ENCODE results near the gene TRIM40.

DNA sequence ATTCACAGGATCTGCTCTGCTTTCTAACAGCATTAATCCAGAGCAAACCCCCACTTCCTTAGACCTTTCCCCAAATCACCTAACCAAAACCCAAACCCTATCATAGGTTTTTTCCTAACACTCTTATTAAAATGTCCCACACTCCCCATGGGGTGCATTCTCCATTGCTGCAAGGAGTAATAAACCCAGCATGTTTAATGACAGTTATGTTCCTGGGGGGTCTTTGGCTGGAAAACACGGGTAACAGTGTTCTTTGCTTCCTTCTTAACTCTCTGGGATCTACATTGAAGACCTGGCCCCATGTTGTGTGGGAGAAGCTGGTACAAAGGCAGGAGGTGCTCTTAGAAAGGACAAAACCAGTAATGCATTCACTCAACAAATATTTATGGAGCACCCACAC lies 39.1 kb upstream of the TRIM40 start:
- no peak for TF ChIP-seq POLR2A (IDR thresholded peaks at IDR 0.05)
- TF ChIP-seq, protein P1, sequence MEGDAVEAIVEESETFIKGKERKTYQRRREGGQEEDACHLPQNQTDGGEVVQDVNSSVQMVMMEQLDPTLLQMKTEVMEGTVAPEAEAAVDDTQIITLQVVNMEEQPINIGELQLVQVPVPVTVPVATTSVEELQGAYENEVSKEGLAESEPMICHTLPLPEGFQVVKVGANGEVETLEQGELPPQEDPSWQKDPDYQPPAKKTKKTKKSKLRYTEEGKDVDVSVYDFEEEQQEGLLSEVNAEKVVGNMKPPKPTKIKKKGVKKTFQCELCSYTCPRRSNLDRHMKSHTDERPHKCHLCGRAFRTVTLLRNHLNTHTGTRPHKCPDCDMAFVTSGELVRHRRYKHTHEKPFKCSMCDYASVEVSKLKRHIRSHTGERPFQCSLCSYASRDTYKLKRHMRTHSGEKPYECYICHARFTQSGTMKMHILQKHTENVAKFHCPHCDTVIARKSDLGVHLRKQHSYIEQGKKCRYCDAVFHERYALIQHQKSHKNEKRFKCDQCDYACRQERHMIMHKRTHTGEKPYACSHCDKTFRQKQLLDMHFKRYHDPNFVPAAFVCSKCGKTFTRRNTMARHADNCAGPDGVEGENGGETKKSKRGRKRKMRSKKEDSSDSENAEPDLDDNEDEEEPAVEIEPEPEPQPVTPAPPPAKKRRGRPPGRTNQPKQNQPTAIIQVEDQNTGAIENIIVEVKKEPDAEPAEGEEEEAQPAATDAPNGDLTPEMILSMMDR (IDR thresholded peaks at IDR 0.05): no peak
